Activated naive CD4-positive, alpha-beta T cell treated with anti-CD3 and anti-CD28 coated beads, Interleukin-2, amount 10 ng/mL, durations not matched to agents 7 days and 5 days (primary cell): ENCODE results near the gene PIK3R3.

Experiments
- CTCF ChIA-PET: fragments of 350-600 bp; sonication (Branson Sonifier 250); formaldehyde crosslinking; loops from one replicate; lab custom pipeline; 2021; ENCODE audit warnings: antibody characterized with exemption; lab: Charles Lee
- DNase-seq: peaks from one replicate; pipeline ENCODE4 v3.0.0-alpha.2; 2020
- H3K27ac Mint-ChIP-seq: one replicate; pipeline ENCODE4 v1.8.0; 2021; ENCODE audit warnings: mild to moderate bottlenecking, moderate library complexity, mixed read lengths
- H3K27me3 Mint-ChIP-seq: one replicate; pipeline ENCODE4 v1.8.0; 2021; ENCODE audit warnings: mild to moderate bottlenecking, mixed read lengths
- H3K36me3 Mint-ChIP-seq: one replicate; pipeline ENCODE4 v1.8.0; 2021; ENCODE audit warnings: mixed read lengths
- H3K4me1 Mint-ChIP-seq: one replicate; pipeline ENCODE4 v1.8.0; 2021; ENCODE audit warnings: mixed read lengths
- H3K4me3 Mint-ChIP-seq: one replicate; pipeline ENCODE4 v1.8.0; 2021; ENCODE audit warnings: mild to moderate bottlenecking, moderate library complexity, mixed read lengths
- H3K9me3 Mint-ChIP-seq: one replicate; pipeline ENCODE4 v1.8.0; 2021; ENCODE audit warnings: mixed read lengths

The PIK3R3 gene

DNA sequence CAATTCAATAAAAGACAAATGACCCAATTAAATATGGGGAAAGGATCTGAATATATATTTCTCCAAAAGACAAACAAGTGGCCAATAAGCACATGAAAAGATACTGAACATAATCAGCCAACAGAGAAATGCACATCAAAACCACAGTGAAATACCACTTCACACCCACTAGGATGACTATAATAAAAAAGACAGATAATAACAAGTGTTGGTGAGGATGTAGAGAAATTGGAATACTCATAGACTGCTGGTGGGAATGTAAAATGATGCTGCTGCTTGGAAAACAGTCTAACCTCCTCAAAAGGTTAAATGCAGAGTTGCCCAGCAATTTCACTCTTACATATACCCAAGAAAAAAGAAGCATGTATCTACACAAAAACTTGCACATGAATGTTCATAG is 48.9 kb downstream of the PIK3R3 start:
- Mint-ChIP-seq H3K27me3 (peaks cover 19% of the 10 kb centered on the region), H3K27ac (no peak overlapping the region), H3K9me3 (no peaks in the 10 kb centered on the region), H3K36me3 (no peaks in the 10 kb centered on the region), H3K4me3 (no peak overlapping the region), H3K4me1 (no peaks in the 10 kb centered on the region)
- CTCF ChIA-PET: no interaction called here
- no peak for DNase-seq

DNA sequence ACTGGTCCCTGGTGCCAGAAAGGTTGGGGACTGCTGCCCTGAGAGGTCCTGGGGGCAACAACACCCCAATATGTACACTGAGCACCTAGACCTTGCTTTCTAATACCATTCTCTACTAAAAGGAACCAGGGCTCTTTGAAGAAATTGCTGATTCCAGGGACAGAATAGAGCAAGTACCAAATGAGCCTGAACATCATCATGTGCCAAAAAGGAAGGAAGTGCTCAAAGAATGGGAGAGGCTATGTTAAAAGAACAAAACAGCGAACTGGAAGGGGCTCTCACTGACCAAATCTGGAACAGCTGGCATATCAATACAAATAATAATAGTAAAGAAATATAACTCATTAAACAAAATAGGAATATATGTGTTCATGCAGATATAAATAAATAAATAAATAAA is 50.8 kb downstream of the PIK3R3 start:
- Mint-ChIP-seq H3K27me3 (peaks cover 10% of the 10 kb centered on the region), H3K4me1 (no peaks in the 10 kb centered on the region), H3K4me3 (no peak overlapping the region), H3K9me3 (no peaks in the 10 kb centered on the region), H3K27ac (no peak overlapping the region), H3K36me3 (no peaks in the 10 kb centered on the region)
- CTCF ChIA-PET: no interaction called here
- DNase-seq: no peak

DNA sequence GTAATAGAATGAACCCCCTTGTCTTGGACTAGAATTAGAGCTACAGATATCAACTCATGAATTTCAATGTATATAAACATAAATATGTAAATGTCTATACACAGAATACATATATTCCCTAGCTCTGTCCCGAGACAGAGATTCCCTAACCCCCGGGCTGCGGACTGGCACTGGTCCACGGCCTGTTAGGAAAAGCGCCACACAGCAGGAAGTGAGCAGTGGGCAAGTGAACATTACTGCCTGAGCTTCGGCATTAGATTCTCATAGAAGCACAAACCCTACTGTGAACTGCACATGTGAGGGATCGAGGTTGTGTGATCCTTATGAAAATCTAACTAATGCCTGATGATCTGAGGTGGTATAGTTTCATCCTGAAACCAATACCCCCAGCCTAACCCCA is 51.2 kb downstream of the PIK3R3 start:
- Mint-ChIP-seq H3K27ac (no peak overlapping the region), H3K4me3 (no peak overlapping the region), H3K9me3 (no peaks in the 10 kb centered on the region), H3K27me3 (peaks cover 6% of the 10 kb centered on the region), H3K36me3 (no peaks in the 10 kb centered on the region), H3K4me1 (no peaks in the 10 kb centered on the region)
- CTCF ChIA-PET: no interaction called here
- no peak for DNase-seq

GRCh38 chr1:46080257-46080656 is 52.2 kb downstream of the PIK3R3 start:
- Mint-ChIP-seq H3K27ac (no peak overlapping the region), H3K36me3 (no peaks in the 10 kb centered on the region), H3K4me3 (no peak overlapping the region), H3K27me3 (peaks cover 5% of the 10 kb centered on the region), H3K9me3 (no peaks in the 10 kb centered on the region), H3K4me1 (no peaks in the 10 kb centered on the region)
- CTCF ChIA-PET: no interaction called here
- DNase-seq: no peak

DNA sequence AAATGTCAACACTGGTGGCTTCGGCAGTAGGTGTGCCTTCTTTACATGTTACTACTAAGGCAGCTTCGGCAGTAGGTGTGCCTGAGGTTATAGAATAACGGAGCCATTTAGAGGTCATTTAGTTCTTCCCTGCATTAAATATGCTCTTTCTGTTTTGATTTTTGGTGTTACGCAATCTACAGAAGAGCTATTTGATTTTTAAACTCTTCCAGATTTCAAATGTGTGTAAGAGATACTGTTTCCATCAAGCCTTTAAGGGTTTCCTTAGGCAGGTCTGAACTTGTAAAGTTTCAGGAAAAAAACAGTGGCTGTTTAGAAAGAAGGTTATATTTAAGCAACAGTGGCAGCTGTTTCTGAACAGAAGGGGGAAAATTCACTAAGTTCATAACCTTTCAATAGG is 54.8 kb downstream of the PIK3R3 start:
- Mint-ChIP-seq H3K27me3 (peaks cover 5% of the 10 kb centered on the region), H3K27ac (no peak overlapping the region), H3K9me3 (no peaks in the 10 kb centered on the region), H3K4me1 (no peaks in the 10 kb centered on the region), H3K36me3 (no peaks in the 10 kb centered on the region), H3K4me3 (no peak overlapping the region)
- no peak for DNase-seq
- CTCF ChIA-PET: no interaction called here

DNA sequence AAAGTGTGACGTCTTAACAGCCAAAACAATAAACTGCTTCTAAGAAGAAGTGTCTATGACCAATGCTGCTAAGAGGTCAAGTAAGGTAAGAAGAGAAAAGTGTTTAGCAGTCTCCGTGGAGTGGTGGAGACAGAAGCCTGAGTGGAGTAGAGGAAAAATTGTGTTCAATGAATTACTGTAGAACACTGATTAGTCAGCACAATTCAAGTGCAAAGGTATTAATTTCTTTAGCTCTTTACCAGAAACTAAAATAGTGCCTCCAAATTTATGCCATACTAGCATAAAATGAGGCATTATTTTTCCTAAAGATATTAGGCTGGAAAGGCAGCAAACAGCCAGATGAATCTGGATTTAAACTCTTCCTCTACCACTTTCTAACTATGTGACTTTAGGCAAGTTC is 56.1 kb downstream of the PIK3R3 start:
- Mint-ChIP-seq H3K36me3 (no peaks in the 10 kb centered on the region), H3K4me1 (no peaks in the 10 kb centered on the region), H3K27ac (no peak overlapping the region), H3K27me3 (peaks cover 2% of the 10 kb centered on the region), H3K4me3 (no peak overlapping the region), H3K9me3 (no peaks in the 10 kb centered on the region)
- no peak for DNase-seq
- CTCF ChIA-PET: no interaction called here

- Mint-ChIP-seq H3K27me3 (no peaks in the 10 kb centered on the region), H3K27ac (no peak overlapping the region), H3K4me3 (no peak overlapping the region), H3K36me3 (no peaks in the 10 kb centered on the region), H3K4me1 (no peaks in the 10 kb centered on the region), H3K9me3 (no peaks in the 10 kb centered on the region)
- CTCF ChIA-PET: no interaction called here
- DNase-seq: no peak
Measured at GRCh38 chr1:46072975-46073374, 59.5 kb downstream of the PIK3R3 start.

GRCh38 chr1:46070164-46070814 is 62.1 kb downstream of the PIK3R3 start:
- Mint-ChIP-seq H3K36me3 (peaks cover under 1% of the 10 kb centered on the region), H3K27me3 (no peaks in the 10 kb centered on the region), H3K27ac (no peak overlapping the region), H3K4me1 (peaks cover 7% of the 10 kb centered on the region), H3K9me3 (no peaks in the 10 kb centered on the region), H3K4me3 (no peak overlapping the region)
- CTCF ChIA-PET: no interaction called here
- DNase-seq: no peak

- Mint-ChIP-seq H3K27ac (no peak overlapping the region), H3K9me3 (no peaks in the 10 kb centered on the region), H3K4me3 (no peak overlapping the region), H3K4me1 (peaks cover 17% of the 10 kb centered on the region), H3K36me3 (peaks cover 1% of the 10 kb centered on the region), H3K27me3 (no peaks in the 10 kb centered on the region)
- CTCF ChIA-PET: no interaction called here
- no peak for DNase-seq
Measured at GRCh38 chr1:46068525-46068924, 63.9 kb downstream of the PIK3R3 start.

GRCh38 chr1:46067652-46068051 is 64.8 kb downstream of the PIK3R3 start:
- H3K4me1 Mint-ChIP-seq: peaks cover 26% of the 10 kb centered on the region
- H3K9me3 Mint-ChIP-seq: no peaks in the 10 kb centered on the region

DNA sequence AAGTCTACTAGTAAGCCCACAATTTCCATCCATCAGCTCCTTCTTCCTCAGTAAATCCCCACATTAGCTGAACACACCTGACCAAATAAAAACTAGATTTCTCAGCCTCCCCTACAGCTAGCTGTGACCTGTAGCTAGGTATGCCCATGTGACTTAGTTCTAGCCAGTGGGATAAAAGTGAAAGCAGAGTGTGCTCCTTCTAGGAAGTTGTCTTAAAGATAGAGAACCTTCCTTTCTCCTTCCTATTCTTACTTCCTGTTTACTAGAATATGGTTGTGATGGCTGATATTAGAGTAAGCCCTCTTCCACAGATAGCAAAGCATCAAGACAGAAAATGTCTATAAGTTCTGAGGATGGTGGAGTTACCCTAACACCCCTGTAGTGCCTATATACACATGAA is 67.0 kb downstream of the PIK3R3 start:
- CTCF ChIA-PET: no interaction called here
- peak overlapping the region; percentile 50 for H3K27ac Mint-ChIP-seq
- DNase-seq: no peak
- no peaks in the 10 kb centered on the region for H3K27me3 Mint-ChIP-seq
- H3K36me3 Mint-ChIP-seq: peaks cover 3% of the 10 kb centered on the region
- H3K4me3 Mint-ChIP-seq: peak overlapping the region; percentile 48
- no peaks in the 10 kb centered on the region for H3K9me3 Mint-ChIP-seq
- peaks cover 39% of the 10 kb centered on the region for H3K4me1 Mint-ChIP-seq

More at GRCh38 chr1:46067652-46068051, 64.8 kb downstream of the PIK3R3 start:
- DNase-seq: no peak
- H3K27ac Mint-ChIP-seq: no peak overlapping the region
- H3K27me3 Mint-ChIP-seq: no peaks in the 10 kb centered on the region
- H3K4me3 Mint-ChIP-seq: no peak overlapping the region
- H3K36me3 Mint-ChIP-seq: peaks cover 2% of the 10 kb centered on the region
- CTCF ChIA-PET: interaction anchor here (1.3 kb wide), 1 partner anchor 157 kb away, joined by 3 read pairs; no protein-coding TSS in a partner anchor

DNA sequence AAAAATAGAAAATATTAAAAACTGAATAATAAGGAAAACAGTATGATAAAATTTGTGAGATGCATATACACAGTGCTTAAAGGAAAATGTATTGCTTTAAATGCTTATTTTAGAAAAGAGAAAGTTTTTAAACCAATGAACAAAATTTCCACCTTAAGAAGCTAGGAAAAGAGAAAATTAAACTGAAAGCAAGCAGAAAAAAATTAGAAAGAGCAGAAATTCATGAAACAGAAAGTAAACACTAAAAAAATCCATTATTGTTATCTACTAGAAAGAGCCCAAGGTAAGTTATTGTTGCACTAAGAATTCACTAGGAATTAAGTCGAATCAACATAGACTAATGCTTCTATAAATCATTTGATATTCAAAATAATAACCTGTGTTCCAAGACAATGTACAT is 67.7 kb downstream of the PIK3R3 start:
- no peak overlapping the region for H3K27ac Mint-ChIP-seq
- no peaks in the 10 kb centered on the region for H3K27me3 Mint-ChIP-seq
- DNase-seq: no peak
- H3K9me3 Mint-ChIP-seq: no peaks in the 10 kb centered on the region
- H3K4me1 Mint-ChIP-seq: peaks cover 39% of the 10 kb centered on the region
- H3K4me3 Mint-ChIP-seq: no peak overlapping the region
- CTCF ChIA-PET: no interaction called here
- H3K36me3 Mint-ChIP-seq: peaks cover 3% of the 10 kb centered on the region

- peak overlapping the region; percentile 22 for H3K27ac Mint-ChIP-seq
- peaks cover 4% of the 10 kb centered on the region for H3K27me3 Mint-ChIP-seq
- peak; percentile 74 for DNase-seq
- H3K36me3 Mint-ChIP-seq: peaks cover 3% of the 10 kb centered on the region
- no peaks in the 10 kb centered on the region for H3K9me3 Mint-ChIP-seq
- no peak overlapping the region for H3K4me3 Mint-ChIP-seq
- peaks cover 39% of the 10 kb centered on the region for H3K4me1 Mint-ChIP-seq
- CTCF ChIA-PET: no interaction called here
Measured at GRCh38 chr1:46062651-46063319, 69.6 kb downstream of the PIK3R3 start.

DNA sequence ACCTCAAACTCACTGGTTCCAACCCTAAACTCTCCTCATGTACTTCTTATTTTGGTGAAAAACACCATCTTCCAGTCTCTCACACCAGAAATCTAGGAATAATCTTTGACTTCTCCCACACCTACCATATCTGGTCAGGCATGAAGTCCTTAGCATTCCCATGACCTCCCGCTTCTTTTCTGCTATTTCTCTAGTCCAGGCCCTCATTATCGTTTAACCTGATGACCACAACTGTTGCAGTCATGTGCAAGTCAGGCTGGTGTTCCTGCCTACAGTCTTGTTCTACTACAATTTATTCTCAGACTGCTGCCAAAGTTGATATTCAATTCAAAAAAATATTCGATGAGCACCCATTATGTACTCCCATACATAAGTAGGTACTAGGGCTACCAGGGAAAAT is 71.3 kb downstream of the PIK3R3 start:
- CTCF ChIA-PET: no interaction called here
- DNase-seq: no peak
- peaks cover 3% of the 10 kb centered on the region for H3K36me3 Mint-ChIP-seq
- peaks cover 4% of the 10 kb centered on the region for H3K27me3 Mint-ChIP-seq
- H3K4me1 Mint-ChIP-seq: peaks cover 39% of the 10 kb centered on the region
- H3K27ac Mint-ChIP-seq: no peak overlapping the region
- no peaks in the 10 kb centered on the region for H3K9me3 Mint-ChIP-seq
- H3K4me3 Mint-ChIP-seq: no peak overlapping the region

DNA sequence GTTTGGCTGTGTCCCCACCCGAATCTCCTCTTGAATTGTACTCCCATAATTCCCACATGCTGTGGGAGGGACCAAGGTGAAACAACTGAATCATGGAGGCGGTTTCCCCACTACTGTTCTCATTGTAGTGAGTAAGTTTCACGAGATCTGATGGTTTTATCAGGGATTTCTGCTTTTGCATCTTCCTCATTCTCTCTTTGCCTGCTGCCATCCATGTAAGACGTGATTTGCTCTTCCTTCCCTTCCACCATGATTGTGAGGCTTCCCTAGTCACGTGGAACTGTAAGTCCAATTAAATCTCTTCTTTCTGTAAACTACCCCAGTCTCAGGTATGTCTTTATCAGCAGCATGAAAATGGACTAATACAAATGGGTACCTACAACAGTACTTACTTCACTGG is 73.5 kb downstream of the PIK3R3 start:
- Mint-ChIP-seq H3K27me3 (peaks cover 4% of the 10 kb centered on the region), H3K36me3 (peaks cover 2% of the 10 kb centered on the region), H3K9me3 (no peaks in the 10 kb centered on the region), H3K4me3 (no peak overlapping the region), H3K27ac (no peak overlapping the region), H3K4me1 (peaks cover 24% of the 10 kb centered on the region)
- no peak for DNase-seq
- CTCF ChIA-PET: no interaction called here
